Measurements from ENCODE around the gene SMIM41.

- no peak for TF ChIP-seq REST (IDR thresholded peaks at IDR 0.05; ENCODE audit: insufficient read depth in 1 of 2, low read depth in 2 of 2, low read length in 2 of 2)
- no peak for TF ChIP-seq TAF1 (IDR thresholded peaks at IDR 0.05; ENCODE audit: borderline replicate concordance, insufficient read depth, low read length)
Observed at GRCh38 chr12:52070185-52070925, 9.1 kb upstream of the SMIM41 start.

Data from PFSK-1 (cell line).